Thyroid gland (tissue), 4 donors: ENCODE data around the gene LRRC4C. TPM values are rescaled to one million over a fixed set of nuclear protein-coding genes. Genes with fewer than 3 reads are reported as not detected.
A peak's percentile ranks its signal among the peaks of the same experiment; 100 is the strongest.

Source experiments
- DNase-seq, 2 donors: peaks; one replicate each; pipeline ENCODE4 v3.0.0-alpha.2; 2019
- H3K27ac ChIP-seq, 3 donors: fragments of 200-600 bp; sonication (generic); 1 replicate in 2 of 3; 2 replicates in 1 of 3; pipeline ENCODE4 v1.5.1; 2016 to 2019; ENCODE audit warnings: mild to moderate bottlenecking in 1 of 3, moderate library complexity in 1 of 3
- H3K27me3 ChIP-seq: fragments of 200-600 bp; sonication (generic); one replicate; pipeline ENCODE4 v1.5.1; 2019
- H3K36me3 ChIP-seq, 2 donors: fragments of 200-600 bp; sonication (generic); one replicate each; pipeline ENCODE4 v1.5.1; 2016 to 2019
- H3K4me1 ChIP-seq, 2 donors: fragments of 200-600 bp; sonication (generic); one replicate each; pipeline ENCODE4 v1.5.1; 2017 to 2019
- H3K4me3 ChIP-seq, 3 donors: fragments of 200-600 bp; sonication (generic); replicated peaks in 1 of 3; 1 replicate in 2 of 3; 2 replicates in 1 of 3; pipeline ENCODE4 v1.5.1; 2016; ENCODE audit warnings: mild to moderate bottlenecking in 1 of 3
- H3K9me3 ChIP-seq: fragments of 200-600 bp; sonication (generic); one replicate; pipeline ENCODE4 v1.5.1; 2017
- POLR2A ChIP-seq, 2 donors: fragments of 450-650 bp; IDR thresholded peaks; one replicate each; pipeline ENCODE4 v1.6.1; 2017; ENCODE audit warnings: antibody characterized with exemption in 2 of 2, mild to moderate bottlenecking in 2 of 2, moderate library complexity in 1 of 2
- WGBS, 2 donors: methylation state at CpG; one replicate each; pipeline ENCODE4 v1.1.5; 2017; 5-methylcytosine and 5-hydroxymethylcytosine counted together
- intact Hi-C: fragments of 100-400 bp; cut with DNase I; formaldehyde crosslinking; loops from one replicate; pipeline ENCODE4 v1.15.1; 2023
- total RNA-seq, 4 donors: library from RNA; depleted of rRNA; stranded (reverse); fragments of >200 nt; gene quantifications; one replicate each; pipeline ENCODE4 v1.2.3, GENCODE V29; 2016
- TF ChIP-seq, protein P1 (sequence below), 6 experiments: fragments of 200-600 bp in 3 of 6; fragments of 450-650 bp in 3 of 6; sonication (generic) in 3 of 6; IDR thresholded peaks; one replicate each; pipeline ENCODE4 v1.5.1; 2016 to 2019; ENCODE audit warnings: antibody characterized with exemption in 6 of 6, mild to moderate bottlenecking in 2 of 6, inconsistent platforms in 1 of 6, moderate library complexity in 1 of 6

The LRRC4C gene
- total RNA-seq, 4 donors from 2014 or later, result 4.6 to 13.9 (median 7.8) TPM

- H3K36me3 ChIP-seq, result no peaks in the 10 kb centered on the region
- peak in 1 of 2 donors; percentile 13 for DNase-seq
- 29 to 40% methylated on average over 1 of the region's 1 CpG for WGBS, 2 donors
- H3K9me3 ChIP-seq, result no peaks in the 10 kb centered on the region
- no peaks in the 10 kb centered on the region for H3K27me3 ChIP-seq
- intact Hi-C loops, result no loop called here
- no peaks in the 10 kb centered on the region for H3K4me1 ChIP-seq
- no peak for TF ChIP-seq POLR2A (IDR thresholded peaks at IDR 0.05)
- TF ChIP-seq, protein P1, sequence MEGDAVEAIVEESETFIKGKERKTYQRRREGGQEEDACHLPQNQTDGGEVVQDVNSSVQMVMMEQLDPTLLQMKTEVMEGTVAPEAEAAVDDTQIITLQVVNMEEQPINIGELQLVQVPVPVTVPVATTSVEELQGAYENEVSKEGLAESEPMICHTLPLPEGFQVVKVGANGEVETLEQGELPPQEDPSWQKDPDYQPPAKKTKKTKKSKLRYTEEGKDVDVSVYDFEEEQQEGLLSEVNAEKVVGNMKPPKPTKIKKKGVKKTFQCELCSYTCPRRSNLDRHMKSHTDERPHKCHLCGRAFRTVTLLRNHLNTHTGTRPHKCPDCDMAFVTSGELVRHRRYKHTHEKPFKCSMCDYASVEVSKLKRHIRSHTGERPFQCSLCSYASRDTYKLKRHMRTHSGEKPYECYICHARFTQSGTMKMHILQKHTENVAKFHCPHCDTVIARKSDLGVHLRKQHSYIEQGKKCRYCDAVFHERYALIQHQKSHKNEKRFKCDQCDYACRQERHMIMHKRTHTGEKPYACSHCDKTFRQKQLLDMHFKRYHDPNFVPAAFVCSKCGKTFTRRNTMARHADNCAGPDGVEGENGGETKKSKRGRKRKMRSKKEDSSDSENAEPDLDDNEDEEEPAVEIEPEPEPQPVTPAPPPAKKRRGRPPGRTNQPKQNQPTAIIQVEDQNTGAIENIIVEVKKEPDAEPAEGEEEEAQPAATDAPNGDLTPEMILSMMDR (IDR thresholded peaks at IDR 0.05), result peak in 4 of 6 experiments; percentile 8 to 61 (median 48)
- no peak overlapping the region for H3K4me3 ChIP-seq
- H3K27ac ChIP-seq, result no peak overlapping the region
Measured at GRCh38 chr11:40306938-40307548, 1152.4 kb downstream of the LRRC4C start.

GRCh38 chr11:40302669-40303068 lies 1156.8 kb downstream of the LRRC4C start:
- TF ChIP-seq, protein P1 (IDR thresholded peaks at IDR 0.05), result no peak
- no peak for TF ChIP-seq POLR2A (IDR thresholded peaks at IDR 0.05)

DNA sequence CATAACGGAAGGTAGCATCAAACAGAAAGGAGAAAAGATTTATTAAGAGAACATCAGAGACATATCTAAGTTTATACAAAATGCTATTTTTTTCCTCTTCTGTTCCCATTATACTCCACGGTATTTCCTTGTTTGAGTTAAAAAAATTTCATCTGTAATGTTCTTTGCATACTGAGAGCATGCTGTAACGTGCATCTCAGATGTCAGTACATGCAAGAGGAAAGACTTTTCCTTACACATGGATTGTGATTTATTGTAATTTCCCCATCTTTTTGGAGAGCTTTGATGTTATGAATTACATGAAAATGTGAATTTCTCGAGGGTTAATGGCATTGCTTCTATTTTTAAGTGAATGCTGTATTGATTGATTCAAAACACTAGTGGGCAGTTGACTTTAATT lies 1164.0 kb downstream of the LRRC4C start:
- Histone ChIP-seq H3K9me3 (no peaks in the 10 kb centered on the region), H3K4me3 (no peak overlapping the region), H3K27me3 (no peaks in the 10 kb centered on the region), H3K27ac (no peak overlapping the region), H3K4me1 (peaks cover 0 to 10% of the 10 kb centered on the region in 2 donors), H3K36me3 (no peaks in the 10 kb centered on the region)
- WGBS, 2 donors, result 76 to 77% methylated on average over 4 of the region's 4 CpGs
- no peak for DNase-seq
- intact Hi-C loops, result no loop called here
- TF ChIP-seq, protein P1 (IDR thresholded peaks at IDR 0.05), result no peak

More at GRCh38 chr11:40302669-40303068, 1156.8 kb downstream of the LRRC4C start:
- WGBS, 2 donors, result 73 to 75% methylated on average over 4 of the region's 4 CpGs
- no peak overlapping the region for H3K4me3 ChIP-seq
- intact Hi-C loops, result no loop called here
- no peaks in the 10 kb centered on the region for H3K4me1 ChIP-seq
- H3K27me3 ChIP-seq, result no peaks in the 10 kb centered on the region
- H3K9me3 ChIP-seq, result no peaks in the 10 kb centered on the region
- DNase-seq, result no peak
- H3K27ac ChIP-seq, result no peak overlapping the region
- H3K36me3 ChIP-seq, result no peaks in the 10 kb centered on the region

DNA sequence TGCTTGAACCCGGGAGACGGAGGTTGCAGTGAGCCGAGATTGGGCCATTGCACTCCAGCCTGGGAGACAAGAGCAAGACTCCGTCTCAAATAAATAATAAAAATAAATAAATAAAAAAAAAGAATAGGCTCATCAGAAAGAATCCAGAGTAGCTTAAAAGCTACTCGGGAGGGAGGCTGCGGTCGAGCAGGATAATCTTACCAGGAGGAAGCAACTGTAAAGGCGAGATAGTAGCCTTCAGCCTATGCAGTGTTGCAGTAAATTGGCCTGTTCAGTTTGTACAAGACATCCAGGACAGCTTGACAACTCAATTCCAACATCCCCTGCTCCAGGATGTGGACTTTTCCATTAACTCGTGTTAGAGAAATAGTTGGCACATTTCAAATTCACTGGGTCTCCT lies 1164.7 kb downstream of the LRRC4C start:
- no peaks in the 10 kb centered on the region for H3K9me3 ChIP-seq
- H3K4me1 ChIP-seq, result peaks cover 0 to 10% of the 10 kb centered on the region in 2 donors
- no peaks in the 10 kb centered on the region for H3K27me3 ChIP-seq
- DNase-seq, result no peak
- intact Hi-C loops, result no loop called here
- H3K4me3 ChIP-seq, result no peak overlapping the region
- TF ChIP-seq, protein P1 (IDR thresholded peaks at IDR 0.05), result no peak
- no peak for TF ChIP-seq POLR2A (IDR thresholded peaks at IDR 0.05)
- WGBS, 2 donors, result 77 to 81% methylated on average over 9 of the region's 9 CpGs
- H3K36me3 ChIP-seq, result no peaks in the 10 kb centered on the region
- H3K27ac ChIP-seq, result no peak overlapping the region

DNA sequence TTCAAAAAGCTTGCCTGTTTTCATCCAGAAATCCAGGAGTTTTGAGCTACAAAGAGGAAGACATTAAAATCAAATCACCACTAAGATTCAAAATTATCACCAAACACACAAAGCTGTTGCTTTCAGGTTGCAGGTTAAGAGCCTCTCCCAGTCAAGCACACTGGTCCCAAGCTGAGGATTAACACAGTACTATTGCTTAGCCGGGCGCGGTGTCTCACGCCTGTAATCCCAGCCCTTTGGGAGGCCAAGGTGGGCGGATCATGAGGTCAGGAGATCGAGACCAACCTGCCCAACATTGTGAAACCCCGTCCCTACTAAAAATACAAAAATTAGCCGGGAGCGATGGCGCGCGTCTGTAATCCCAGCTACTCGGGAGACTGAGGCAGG lies 1165.1 kb downstream of the LRRC4C start:
- TF ChIP-seq, protein P1 (IDR thresholded peaks at IDR 0.05), result no peak
- TF ChIP-seq POLR2A (IDR thresholded peaks at IDR 0.05), result no peak
- intact Hi-C loops, result no loop called here
- WGBS, 2 donors, result 76 to 88% methylated on average over 13 of the region's 13 CpGs
- peaks cover 0 to 10% of the 10 kb centered on the region in 2 donors for H3K4me1 ChIP-seq
- H3K36me3 ChIP-seq, result no peaks in the 10 kb centered on the region
- no peaks in the 10 kb centered on the region for H3K9me3 ChIP-seq
- H3K4me3 ChIP-seq, result no peak overlapping the region
- H3K27ac ChIP-seq, result no peak overlapping the region
- peak in 1 of 2 donors; percentile 20 for DNase-seq
- H3K27me3 ChIP-seq, result no peaks in the 10 kb centered on the region
